T1000 (cell line): ENCODE results near the gene INVS.

Source experiments
- DNase-seq: peaks from one replicate; lab custom pipeline; 2025; ENCODE audit warnings: mixed read lengths; lab: John Stamatoyannopoulos, UW

INVS gene

DNA sequence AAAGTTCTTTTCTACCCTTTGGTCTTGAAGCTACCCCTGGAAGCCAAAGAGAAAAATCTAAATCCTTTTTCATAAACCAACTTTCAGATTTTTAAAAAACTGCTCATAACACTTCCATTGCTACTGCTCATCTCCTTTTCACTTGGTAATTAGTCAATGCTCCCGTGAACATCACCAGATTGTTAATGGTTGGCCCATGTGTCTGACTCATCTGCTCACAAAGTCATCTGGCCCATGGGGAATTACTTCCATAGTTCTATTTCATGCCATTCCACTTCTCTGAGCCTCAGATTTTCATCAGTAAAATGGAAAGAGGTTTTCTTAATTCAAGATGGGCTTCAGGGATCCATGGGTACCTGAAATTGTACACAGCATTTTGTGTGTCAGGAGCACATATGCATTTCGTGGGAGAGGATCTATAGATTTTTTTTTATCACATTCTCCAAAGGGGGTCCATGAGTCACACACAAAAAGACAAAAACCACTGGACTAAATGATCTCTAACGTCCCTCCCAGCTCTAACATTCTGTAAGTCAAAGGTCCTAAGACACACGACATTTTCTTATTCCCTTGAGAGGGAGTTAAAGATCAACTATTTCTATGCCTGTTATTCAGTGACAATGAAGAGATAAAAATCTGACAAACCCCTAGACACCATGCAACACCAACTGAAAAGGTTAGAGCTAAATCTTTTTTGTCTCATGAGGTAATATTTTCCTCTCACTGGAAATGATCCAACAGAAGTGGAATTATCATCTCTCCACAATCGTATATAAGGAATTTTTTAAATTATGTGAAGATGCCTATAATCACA is 178.3 kb downstream of the INVS start:
- no peak for DNase-seq

DNA sequence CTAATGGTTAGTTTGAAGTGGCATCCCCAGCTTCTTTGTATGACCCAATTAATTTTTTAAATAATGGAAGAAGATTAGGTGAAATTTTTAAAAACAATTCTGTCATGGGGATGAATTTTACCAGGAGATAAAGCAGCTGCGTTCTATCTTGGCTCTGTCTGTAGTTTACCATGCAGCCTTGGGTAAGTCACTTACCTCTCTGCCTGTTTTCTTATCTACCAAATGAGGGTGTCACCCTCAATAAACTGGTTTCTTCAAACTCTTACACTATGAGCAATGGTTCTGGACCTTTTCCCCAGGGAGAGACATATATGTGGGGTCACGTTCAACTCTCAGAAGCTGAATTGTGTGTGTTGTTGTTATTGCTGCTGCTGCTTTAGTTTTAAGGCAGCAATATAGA is 182.0 kb downstream of the INVS start:
- DNase-seq = no peak

DNA sequence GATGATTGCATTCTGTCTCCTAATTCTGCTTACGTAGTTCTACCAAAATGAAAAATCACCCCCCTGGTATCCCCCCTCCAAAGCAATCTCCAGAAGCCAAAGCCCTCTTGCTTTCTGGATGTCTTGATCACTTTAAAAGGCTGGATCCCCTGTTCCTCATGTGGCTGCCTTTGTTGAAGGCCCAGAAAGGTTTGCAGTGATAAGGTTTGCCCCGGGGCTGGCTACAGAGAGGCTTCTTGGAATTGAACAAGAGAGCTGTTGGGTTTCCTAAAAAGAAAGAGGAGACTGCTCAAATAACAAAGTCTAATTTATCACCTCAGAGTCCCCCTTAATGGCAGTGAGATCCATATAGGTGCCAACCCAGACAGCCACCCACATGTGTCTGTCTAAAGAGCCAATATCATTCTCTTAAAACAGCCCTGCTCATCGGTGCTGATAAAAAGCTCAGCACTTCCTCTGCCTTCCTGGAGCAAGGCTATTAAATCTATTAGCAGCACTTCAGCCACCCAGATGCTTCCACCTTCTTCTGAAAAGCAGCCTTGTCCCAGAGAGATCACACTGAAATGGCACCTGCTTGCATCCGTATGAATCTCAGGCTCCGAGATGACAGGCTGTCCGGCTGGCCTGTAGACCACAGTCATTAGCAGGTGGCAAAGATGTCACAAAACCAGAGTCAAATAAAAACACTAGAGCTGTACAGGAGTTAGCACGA is 182.8 kb downstream of the INVS start:
- no peak for DNase-seq

DNA sequence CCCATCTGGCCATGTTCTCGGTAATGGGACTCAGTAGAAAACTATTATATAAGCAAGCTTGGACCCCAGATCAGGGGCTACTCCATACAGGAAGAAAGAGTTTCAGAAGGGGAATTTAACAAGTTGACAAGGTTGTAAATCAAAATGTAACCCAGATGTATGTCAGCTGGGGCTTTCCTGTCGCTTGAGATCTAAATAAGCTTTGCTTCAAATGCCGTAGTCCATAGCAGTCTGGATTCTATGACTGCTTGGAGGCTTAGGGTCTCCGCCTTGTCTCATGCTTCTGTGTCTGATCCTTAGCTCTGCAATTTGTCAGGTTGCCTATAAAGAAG is 183.3 kb downstream of the INVS start:
- no peak for DNase-seq

DNA sequence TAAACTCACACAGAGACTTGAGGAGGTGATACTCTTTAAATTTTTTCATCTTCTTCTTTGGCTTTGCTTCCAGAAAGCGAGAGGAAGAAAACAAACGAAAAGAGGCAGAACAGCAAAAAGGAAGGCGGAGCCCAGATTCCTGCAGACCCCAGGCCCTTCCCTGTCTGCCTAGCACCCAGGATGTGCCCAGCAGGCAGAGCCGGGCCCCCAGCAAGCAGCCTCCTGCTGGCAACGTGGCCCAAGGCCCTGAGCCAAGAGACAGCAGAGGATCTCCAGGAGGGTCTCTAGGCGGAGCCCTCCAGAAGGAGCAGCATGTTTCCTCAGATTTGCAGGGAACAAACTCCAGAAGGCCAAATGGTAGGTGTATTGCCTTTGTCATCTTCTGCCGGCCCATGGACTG is 185.2 kb downstream of the INVS start:
- DNase-seq = no peak

DNA sequence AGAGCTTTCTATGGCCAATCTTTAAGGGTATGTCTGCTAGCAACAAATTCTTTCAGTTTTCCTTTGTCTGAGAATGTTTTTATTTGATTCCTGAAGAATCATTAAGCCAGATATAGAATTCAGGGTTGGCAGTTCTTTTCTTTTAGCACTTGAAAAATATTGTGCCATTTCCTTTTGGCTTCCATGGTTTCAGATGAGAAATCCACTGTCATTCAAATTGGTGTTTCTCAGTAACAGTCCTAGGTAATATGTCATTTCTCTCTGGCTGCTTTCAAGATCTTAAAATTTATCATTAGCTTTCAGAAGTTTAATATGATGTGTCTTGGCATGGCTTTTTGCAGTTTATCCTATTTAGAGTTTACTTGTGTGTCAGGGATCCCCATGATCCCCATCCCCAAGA is 186.0 kb downstream of the INVS start:
- DNase-seq = no peak

DNA sequence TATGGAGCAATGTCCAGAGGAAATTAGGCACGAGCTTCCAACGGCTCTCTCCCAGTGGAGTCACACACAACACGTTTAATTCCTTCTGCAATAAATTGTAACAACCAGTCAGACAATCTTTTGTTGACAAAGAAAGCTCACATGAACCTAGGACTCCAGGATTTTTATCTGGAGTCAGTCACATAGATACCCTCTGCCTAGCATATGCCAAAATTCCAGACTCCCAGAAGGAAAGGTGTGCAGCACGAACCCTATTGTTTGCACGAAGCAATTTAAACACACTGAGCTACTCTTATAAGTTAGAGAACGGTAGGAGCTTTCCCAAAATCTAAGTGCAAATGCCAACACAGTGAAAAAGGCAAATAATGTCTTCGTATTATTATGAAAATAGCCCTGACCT is 186.6 kb downstream of the INVS start:
- no peak for DNase-seq

DNA sequence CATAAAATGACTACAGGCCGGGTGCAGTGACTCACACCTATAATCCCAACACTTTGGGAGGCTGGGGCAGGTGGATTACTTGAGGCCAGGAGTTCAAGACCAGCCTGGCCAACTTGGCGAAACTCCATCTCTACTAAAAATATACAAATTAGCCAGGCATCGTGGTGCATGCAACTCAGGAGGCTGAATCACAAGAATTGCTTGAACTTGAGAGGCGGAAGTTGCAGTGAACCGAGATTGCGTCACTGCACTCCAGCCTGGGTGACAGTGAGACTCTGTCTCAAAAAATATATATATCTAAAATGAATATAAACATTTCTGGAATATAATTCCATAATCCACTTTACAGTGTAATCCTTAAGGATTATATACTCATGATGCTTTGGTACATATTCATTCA is 187.2 kb downstream of the INVS start:
- DNase-seq = no peak

DNA sequence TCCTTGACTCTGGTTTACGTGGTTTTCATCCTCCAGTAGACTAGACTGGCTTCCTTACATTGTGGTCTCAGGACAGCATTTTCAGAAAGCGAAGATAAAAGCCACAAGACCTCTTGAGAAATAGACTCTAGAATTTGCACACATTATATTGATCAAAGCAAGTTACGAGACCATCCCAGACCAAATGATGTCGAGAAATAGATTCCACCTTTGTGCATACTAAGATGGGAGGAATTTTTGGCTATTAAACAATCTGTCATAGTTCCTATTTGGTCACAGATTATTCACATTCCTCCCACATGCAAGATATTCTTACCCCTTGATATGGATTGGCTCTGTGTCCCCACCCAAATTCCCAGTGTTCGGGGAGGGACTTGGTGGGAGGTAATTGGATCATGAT is 188.1 kb downstream of the INVS start:
- DNase-seq = no peak

DNA sequence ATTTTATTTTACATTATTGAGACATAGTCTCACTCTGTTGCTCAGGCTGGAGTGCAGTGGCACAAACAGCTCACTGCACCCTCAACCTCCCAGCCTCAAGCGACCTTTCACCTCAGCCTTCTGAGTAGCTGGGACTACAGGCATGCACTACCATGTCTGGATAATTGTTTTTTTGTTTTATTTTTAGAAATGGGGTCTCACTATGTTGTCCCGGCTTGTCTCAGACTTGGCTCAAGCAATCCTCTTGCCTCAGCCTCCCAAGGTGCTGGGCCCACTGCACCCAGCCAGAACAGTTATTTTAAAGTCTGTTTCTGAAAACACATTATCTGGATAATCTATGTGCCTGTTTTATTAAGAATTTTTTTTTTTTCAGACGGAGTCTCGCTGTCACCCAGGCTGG is 191.7 kb downstream of the INVS start:
- DNase-seq = no peak

DNA sequence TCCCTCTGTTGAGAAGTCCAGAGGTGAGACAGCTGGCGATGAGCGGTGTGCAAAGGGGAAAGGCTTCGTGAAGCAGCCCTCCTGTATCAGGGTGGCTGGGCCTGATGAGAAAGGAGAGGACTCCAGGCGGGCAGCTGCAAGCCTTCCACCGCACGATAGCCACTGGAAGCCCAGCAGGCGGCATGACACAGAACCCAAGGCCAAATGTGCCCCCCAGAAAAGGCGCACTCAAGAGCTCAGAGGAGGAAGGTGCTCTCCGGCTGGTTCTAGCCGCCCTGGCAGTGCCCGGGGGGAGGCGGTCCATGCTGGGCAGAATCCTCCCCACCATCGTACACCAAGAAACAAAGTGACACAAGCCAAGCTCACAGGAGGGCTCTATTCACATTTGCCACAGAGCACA is 193.4 kb downstream of the INVS start:
- no peak for DNase-seq

DNA sequence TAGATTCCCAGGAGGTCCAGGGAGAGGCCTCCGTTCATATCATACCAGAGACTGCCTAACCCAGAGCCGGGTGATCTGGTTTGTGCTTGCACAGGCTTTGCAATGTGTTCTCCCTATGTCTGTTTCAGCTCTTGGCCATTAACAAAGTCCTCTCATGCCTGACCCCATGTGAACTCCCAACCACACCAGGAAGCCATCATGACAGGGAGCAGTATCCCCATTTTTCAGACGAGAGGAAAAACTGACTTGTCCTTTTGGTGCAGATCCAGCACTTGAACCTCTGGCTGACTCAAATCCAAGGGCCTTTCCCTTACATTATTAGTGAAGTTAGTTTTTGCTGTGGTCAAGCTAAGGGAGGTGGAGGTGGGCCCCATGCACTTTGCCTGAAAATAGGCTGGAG is 195.3 kb downstream of the INVS start:
- DNase-seq = no peak

DNA sequence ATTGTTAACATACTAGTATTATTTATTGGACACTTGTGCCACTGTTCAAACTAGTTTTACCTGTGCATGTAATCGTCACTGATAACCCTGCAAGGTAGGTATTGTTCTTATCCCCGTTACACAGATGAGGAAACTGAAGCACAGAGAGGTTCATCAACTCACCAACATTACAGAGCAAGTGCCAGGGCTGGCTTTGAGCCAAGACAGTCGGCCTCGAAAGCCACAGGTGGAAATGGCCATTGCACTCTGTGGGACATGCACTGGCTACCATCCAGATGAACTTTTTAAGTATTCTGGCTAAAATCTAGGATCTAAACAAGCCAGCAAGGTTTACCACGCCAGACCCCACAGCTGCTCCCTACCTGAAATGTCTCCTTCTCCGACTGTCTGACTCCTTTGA is 195.8 kb downstream of the INVS start:
- DNase-seq = no peak

DNA sequence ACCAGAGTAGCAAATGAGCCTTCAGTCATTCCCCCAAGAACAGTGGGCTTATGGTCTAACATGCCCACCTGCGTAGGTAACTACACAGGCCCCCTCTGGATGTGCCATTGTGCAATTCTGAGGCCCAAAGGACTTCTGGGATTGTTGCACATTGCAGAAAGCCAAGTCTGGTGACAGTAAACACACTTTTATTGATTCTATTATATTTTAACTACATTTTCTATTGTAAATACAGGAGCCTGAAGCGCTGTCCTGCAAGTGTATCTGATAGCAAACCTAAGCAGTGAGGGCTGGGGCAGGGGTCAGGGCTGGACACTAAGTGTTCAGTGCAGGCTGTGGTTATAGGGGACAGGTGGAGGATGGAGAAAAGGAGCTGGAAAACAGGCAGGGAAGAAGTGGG is 196.2 kb downstream of the INVS start:
- DNase-seq = no peak

DNA sequence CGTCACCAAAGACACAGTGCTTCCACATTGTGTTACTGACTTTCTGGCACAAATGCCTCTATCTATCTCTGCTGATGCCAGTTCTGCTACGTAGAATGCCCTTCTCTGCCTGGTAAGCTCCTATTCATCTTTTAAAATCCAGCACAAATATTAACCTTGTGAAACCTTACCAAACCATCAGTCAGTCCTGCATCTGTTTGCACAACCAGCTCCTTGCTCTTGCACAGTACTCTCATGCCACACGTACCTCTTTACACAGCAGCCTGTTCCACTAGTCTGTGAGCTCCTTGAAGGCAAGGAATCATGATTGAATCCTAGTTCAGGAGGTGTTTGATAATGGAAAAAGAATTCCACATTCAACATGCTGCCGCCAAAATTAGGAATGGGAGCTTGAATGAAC is 197.4 kb downstream of the INVS start:
- DNase-seq = no peak

DNA sequence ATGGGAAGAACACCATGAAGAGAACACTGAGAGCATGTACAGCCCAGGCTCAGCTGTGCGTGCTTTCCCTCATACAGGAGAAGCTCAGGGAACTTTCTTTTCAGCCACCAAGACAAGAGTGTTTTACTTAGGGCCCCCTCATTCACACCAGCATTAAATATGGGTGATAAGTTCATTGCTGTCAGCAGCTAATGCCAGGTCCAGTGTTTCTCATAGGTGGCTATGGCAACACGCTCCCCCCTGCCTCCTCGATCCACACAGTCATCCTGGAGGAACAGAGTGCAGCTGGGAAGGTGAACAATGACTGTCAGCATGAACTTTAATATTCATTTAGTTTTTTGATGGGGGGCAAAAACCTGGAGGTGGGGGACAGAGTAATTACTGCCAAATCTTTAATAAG is 199.3 kb downstream of the INVS start:
- DNase-seq = no peak

DNA sequence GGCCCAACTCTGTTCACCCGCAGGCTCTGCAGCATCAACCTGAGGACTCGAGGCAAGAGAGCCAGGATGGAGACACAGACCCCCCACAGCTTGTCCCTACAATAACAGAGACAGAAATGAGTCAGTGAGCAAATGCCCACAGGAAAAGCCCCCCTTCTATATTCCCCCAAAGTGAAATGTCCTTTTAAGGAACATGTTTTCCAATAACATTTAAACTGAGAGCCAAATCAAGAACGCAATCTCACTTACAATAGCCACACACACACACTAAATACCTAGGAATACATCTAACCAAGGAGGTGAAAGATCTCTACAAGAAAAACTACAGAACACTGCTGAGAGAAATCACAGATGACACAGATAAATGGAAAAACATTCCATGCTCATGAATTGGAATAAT is 204.7 kb downstream of the INVS start:
- no peak for DNase-seq

DNA sequence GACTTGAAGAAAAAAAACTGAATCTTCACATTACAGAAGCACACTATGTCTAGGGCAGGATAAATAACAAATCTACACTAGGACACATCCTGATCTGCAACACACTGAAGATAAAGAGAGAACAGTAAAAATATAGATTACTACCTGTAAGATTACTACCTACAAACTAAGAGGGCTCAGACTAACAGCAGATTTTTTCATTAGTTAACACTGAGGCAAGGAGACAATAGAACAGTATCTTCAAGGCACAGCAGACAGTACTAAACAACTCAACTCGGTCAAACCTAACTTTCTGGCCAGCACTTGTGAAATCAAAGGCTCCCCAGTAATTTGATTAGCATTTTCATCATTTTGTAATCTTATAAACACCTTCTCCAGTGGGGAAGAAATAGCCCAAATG is 207.2 kb downstream of the INVS start:
- no peak for DNase-seq

DNA sequence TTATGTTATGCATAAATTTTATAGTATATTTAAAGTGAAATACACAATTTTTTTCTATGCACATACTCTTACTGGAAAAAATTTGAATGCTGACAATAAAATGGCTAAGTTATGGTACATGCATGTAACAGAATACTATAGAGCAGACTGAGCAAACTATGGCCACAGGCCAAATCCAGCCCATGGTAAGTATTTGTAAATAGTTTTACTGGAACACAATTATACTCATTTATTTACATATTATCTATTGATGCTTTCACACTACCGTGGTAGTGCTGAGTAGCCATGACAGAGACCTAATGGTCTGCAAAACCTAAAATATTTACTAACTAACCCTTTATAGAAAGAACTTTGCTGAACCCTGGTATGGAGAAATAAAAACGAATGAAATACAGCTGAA is 208.0 kb downstream of the INVS start:
- DNase-seq = no peak

DNA sequence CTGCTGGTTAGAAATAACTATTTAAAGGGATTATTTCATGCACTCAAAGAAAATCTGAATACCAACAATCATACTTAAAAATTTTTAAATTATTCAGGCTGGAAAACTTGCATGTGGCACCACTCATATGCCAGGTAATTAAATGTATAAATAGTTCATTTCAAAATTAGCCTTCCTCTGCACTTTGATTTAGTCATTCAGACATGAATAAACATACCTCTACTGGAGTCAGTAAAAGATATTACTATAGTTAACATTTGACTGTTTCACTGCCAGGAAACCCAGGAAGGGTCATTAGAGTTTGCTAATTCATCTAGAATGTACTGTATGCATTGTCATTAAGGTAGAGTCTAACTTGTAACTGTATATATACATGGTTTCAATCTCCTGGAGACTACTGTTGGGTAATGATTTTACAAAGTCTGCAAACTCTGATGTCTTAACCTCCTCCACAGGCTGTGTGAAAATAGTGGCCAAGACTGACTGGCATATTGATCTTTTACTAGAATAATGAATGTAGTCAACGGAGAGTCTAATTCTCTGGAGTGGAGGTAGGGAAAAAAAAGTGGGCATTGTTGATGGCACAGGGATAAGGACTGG is 210.0 kb downstream of the INVS start:
- no peak for DNase-seq

DNA sequence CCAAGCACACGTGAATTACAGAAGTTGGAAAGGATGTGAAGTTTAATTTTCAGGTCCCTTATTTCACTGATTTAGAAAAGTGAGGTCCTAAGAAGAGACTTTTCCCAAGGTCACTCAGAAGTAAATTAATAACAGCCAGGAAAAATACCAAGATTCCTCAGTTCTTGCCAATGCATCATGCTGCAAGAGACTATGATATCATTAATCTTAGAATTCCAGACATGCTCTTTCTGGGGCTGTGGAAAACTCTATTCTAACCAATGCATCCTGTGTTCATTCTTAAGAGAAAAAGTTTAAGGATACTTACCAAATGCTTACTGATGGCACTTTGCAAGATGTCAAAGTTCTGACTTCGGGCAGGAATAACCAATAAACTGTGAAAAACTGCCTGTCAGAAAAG is 210.9 kb downstream of the INVS start:
- DNase-seq = no peak

DNA sequence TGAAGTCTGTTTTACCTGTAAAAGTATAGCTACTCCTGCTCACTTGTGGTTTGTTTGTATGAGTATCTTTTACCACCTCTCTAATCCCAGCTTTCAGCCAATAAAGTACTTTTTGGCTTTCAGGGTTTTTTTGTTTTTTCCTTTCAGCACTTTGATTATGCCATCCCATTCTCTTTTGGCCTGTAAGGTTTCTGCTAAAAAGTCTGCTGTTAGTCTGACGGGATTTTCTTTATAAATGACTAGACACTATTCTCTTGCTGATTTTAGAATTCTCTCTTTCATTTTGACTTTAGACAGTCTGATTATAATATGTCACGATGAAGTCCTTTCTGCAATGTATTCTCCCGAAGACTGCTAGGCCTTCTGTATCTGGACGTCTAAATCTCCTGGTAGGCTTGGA is 216.5 kb downstream of the INVS start:
- DNase-seq = no peak

DNA sequence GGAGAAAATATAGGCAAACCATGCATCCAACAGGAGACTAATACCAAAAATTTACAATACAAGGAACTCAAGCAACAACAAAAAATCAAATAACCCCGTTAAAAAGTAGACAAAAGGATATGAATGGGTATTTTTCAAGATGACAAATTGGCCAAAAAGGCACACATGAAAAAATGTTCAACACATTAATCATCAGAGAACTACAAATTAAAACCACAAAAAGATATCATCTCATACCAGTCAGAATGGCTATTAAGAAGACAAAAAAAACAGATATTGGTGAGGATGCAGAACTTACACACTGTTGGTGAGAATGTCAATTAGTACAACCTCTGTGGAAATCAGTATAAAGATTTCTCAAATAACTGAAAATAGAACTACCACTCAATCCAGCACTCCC is 218.7 kb downstream of the INVS start:
- DNase-seq = no peak
